ENCODE measurements around the gene MTHFD1L.

Gene MTHFD1L

GRCh38 chr6:151007922-151008321, 142.4 kb downstream of the MTHFD1L start:
- intact Hi-C loops (cut with DNase I), result no loop called here
- no peak for DNase-seq

GRCh38 chr6:151008425-151008824, 142.9 kb downstream of the MTHFD1L start:
- intact Hi-C loops (cut with DNase I), result no loop called here
- DNase-seq, result no peak

GRCh38 chr6:151009576-151009975, 144.1 kb downstream of the MTHFD1L start:
- intact Hi-C loops (cut with DNase I), result no loop called here
- DNase-seq, result no peak

- DNase-seq, result no peak
- intact Hi-C loops (cut with DNase I), result no loop called here
Observed at GRCh38 chr6:151010071-151010470, 144.6 kb downstream of the MTHFD1L start.

GRCh38 chr6:151012321-151013294, 147.1 kb downstream of the MTHFD1L start:
- DNase-seq, result no peak
- intact Hi-C loops (cut with DNase I), result no loop called here

GRCh38 chr6:151014404-151015100, 149.1 kb downstream of the MTHFD1L start:
- DNase-seq, result peak; percentile 55 to 94 (median 70)
- intact Hi-C loops (cut with DNase I), result loop anchor here (1.0 kb wide), 1 partner anchor 310 kb away; no protein-coding TSS in a partner anchor

- intact Hi-C loops (cut with DNase I), result no loop called here
- DNase-seq, result no peak
Observed at GRCh38 chr6:151015101-151015700, 149.7 kb downstream of the MTHFD1L start.

GRCh38 chr6:151016107-151016506, 150.6 kb downstream of the MTHFD1L start:
- intact Hi-C loops (cut with DNase I), result no loop called here

GRCh38 chr6:151018046-151018445, 152.5 kb downstream of the MTHFD1L start:
- DNase-seq, result no peak
- intact Hi-C loops (cut with DNase I), result no loop called here

More at GRCh38 chr6:151016107-151016506, 150.6 kb downstream of the MTHFD1L start:
- no peak for DNase-seq

- no peak for DNase-seq
- intact Hi-C loops (cut with DNase I), result no loop called here
Observed at GRCh38 chr6:151018911-151019782, 153.6 kb downstream of the MTHFD1L start.

- intact Hi-C loops (cut with DNase I), result no loop called here
- no peak for DNase-seq
Observed at GRCh38 chr6:151021896-151022295, 156.4 kb downstream of the MTHFD1L start.

- DNase-seq, result no peak
- intact Hi-C loops (cut with DNase I), result no loop called here
Observed at GRCh38 chr6:151022492-151022891, 157.0 kb downstream of the MTHFD1L start.

- intact Hi-C loops (cut with DNase I), result no loop called here
- DNase-seq, result no peak
Observed at GRCh38 chr6:151023342-151023741, 157.8 kb downstream of the MTHFD1L start.

- intact Hi-C loops (cut with DNase I), result no loop called here
- no peak for DNase-seq
Observed at GRCh38 chr6:151024597-151024996, 159.1 kb downstream of the MTHFD1L start.

GRCh38 chr6:151025076-151025475, 159.6 kb downstream of the MTHFD1L start:
- peak in 9 of 10 donors; percentile 21 to 91 (median 49) for DNase-seq
- intact Hi-C loops (cut with DNase I), result no loop called here

GRCh38 chr6:151026041-151026663, 160.7 kb downstream of the MTHFD1L start:
- no peak for DNase-seq
- intact Hi-C loops (cut with DNase I), result no loop called here

- DNase-seq, result no peak
- intact Hi-C loops (cut with DNase I), result no loop called here
Observed at GRCh38 chr6:151027295-151027747, 161.8 kb downstream of the MTHFD1L start.

GRCh38 chr6:151027936-151028838, 162.7 kb downstream of the MTHFD1L start:
- no peak for DNase-seq
- intact Hi-C loops (cut with DNase I), result no loop called here

Measured in posterior cingulate gyrus (tissue), 11 donors.